GM12878 (cell line): ENCODE results near the gene GALC. TPM values are rescaled to one million over a fixed set of nuclear protein-coding genes. Genes with fewer than 3 reads are reported as not detected.

Experiments
- ATAC-seq: fragments of 200-7000 bp; cut with Tn5 transposase; 3 replicates; pipeline ENCODE4 v1.9.1; 2020; ENCODE audit warnings: mild to moderate bottlenecking, moderate library complexity
- BruUV-seq: library from RNA; stranded (reverse); fragments of 400-500 nt; replicated peaks from 2 replicates; lab custom pipeline; 2021; lab: Mats Ljungman, UMichigan
- CTCF ChIA-PET: fragments of 300-600 bp; sonication (Branson Sonifier 250); formaldehyde crosslinking; extraction: SDS; loops from one replicate; lab custom pipeline; 2021; ENCODE audit warnings: inconsistent platforms; lab: Yijun Ruan, JAX
- POLR2A ChIA-PET: fragments of 350-600 bp; formaldehyde crosslinking; extraction: SDS; loops from one replicate; lab custom pipeline; 2021; ENCODE audit warnings: inconsistent platforms; lab: Charles Lee
- RAD21 ChIA-PET: fragments of 300-600 bp; sonication (Branson Sonifier 250); formaldehyde crosslinking; loops from one replicate; lab custom pipeline; 2023; ENCODE audit warnings: antibody characterized with exemption; ENCODE audit not compliant: unreplicated experiment; lab: Charles Lee
- SMC1A ChIA-PET: fragments of 300-600 bp; sonication (Branson Sonifier 250); formaldehyde crosslinking; loops from one replicate; lab custom pipeline; 2023; ENCODE audit not compliant: unreplicated experiment, uncharacterized antibody; lab: Charles Lee
- DNase-seq: peaks from one replicate; pipeline ENCODE4 v3.0.0-alpha.2; 2011; ENCODE audit warnings: low read depth, low spot score
- FAIRE-seq: peaks from 3 replicates; lab custom pipeline; 2011; peaks lifted over from hg19 to GRCh38; lab: Jason Lieb, UNC
- H2AFZ ChIP-seq: 2 replicates; pipeline ENCODE4 v1.6.0; 2011; ENCODE audit warnings: low read depth, low read length, control low read depth; ENCODE audit not compliant: control insufficient read depth
- H3K27ac ChIP-seq: 2 replicates; pipeline ENCODE4 v1.5.1; 2011; ENCODE audit warnings: control low read depth; ENCODE audit not compliant: control insufficient read depth, insufficient read depth
- H3K27me3 ChIP-seq, 2 experiments: replicated peaks in 1 of 2; 2 replicates each; pipeline versions ENCODE4 v1.6.0 to v1.6.1; 2011; ENCODE audit warnings: low read length in 1 of 2; ENCODE audit not compliant: control insufficient read depth in 2 of 2, insufficient read depth in 2 of 2
- H3K36me3 ChIP-seq, 2 experiments: 2 replicates each; pipeline ENCODE4 v1.5.1; 2011; ENCODE audit warnings: low read length in 1 of 2; ENCODE audit not compliant: control insufficient read depth in 2 of 2, insufficient read depth in 2 of 2
- H3K4me1 ChIP-seq: 2 replicates; pipeline ENCODE4 v1.6.1; 2011; ENCODE audit warnings: mild to moderate bottlenecking, low read length, moderate library complexity, mixed read lengths; ENCODE audit not compliant: control insufficient read depth, insufficient read depth
- H3K4me2 ChIP-seq: 2 replicates; pipeline ENCODE4 v1.6.0; 2011; ENCODE audit warnings: control low read depth; ENCODE audit not compliant: control insufficient read depth, insufficient read depth
- H3K4me3 ChIP-seq: fragments of 200-600 bp; sonication (generic); 2 replicates; pipeline ENCODE4 v1.5.1; 2016
- H3K79me2 ChIP-seq: 2 replicates; pipeline ENCODE4 v1.6.0; 2011; ENCODE audit warnings: low read length; ENCODE audit not compliant: control insufficient read depth, insufficient read depth
- H3K9ac ChIP-seq: 2 replicates; pipeline ENCODE4 v1.8.0; 2011; ENCODE audit warnings: low read length, control low read depth, mixed read lengths; ENCODE audit not compliant: control insufficient read depth, insufficient read depth
- H3K9me3 ChIP-seq: replicated peaks from 3 replicates; pipeline ENCODE4 v1.5.1; 2011; ENCODE audit warnings: mild to moderate bottlenecking, low read length; ENCODE audit not compliant: control insufficient read depth, insufficient read depth
- H4K20me1 ChIP-seq: 2 replicates; pipeline ENCODE4 v1.6.0; 2011; ENCODE audit not compliant: control insufficient read depth, insufficient read depth
- E4F1 ChIP-seq: fragments of 450-650 bp; IDR thresholded peaks from 2 replicates; pipeline ENCODE4 v1.6.1; 2018; ENCODE audit warnings: borderline replicate concordance, mild to moderate bottlenecking; ENCODE audit not compliant: partially characterized antibody
- EP300 ChIP-seq, 2 experiments: fragments of 150-350 bp in 1 of 2; IDR thresholded peaks; 2 replicates each; pipeline ENCODE4 v1.6.1; 2011 to 2012; ENCODE audit warnings: low read depth in 2 of 2, low read length in 2 of 2, borderline replicate concordance in 1 of 2, improper control_type of control experiment in 1 of 2, inconsistent platforms in 1 of 2; ENCODE audit not compliant: control insufficient read depth in 1 of 2
- FOS ChIP-seq: IDR thresholded peaks from 3 replicates; pipeline ENCODE4 v1.6.1; 2011; ENCODE audit warnings: borderline replicate concordance; ENCODE audit not compliant: insufficient read length; ENCODE audit errors: extremely low read depth
- HDAC6 ChIP-seq: fragments of 200-600 bp; sonication (generic); IDR thresholded peaks from one replicate; pipeline ENCODE4 v1.8.0; 2017; ENCODE audit warnings: antibody characterized with exemption; ENCODE audit not compliant: unreplicated experiment
- IRF3 ChIP-seq: fragments of 450-650 bp; IDR thresholded peaks from 2 replicates; pipeline ENCODE4 v1.6.1; 2014; ENCODE audit warnings: mild to moderate bottlenecking
- MTA2 ChIP-seq: fragments of 450-650 bp; IDR thresholded peaks from 2 replicates; pipeline ENCODE4 v1.6.1; 2016; ENCODE audit warnings: low read depth, mild to moderate bottlenecking, moderate library complexity
- RELA ChIP-seq: fragments of 450-650 bp; IDR thresholded peaks from 2 replicates; pipeline ENCODE4 v1.8.0; 2014; ENCODE audit warnings: borderline replicate concordance; ENCODE audit not compliant: partially characterized antibody
- RELB ChIP-seq: fragments of 450-650 bp; IDR thresholded peaks from 2 replicates; pipeline ENCODE4 v1.6.1; 2017; ENCODE audit warnings: low read depth, mild to moderate bottlenecking, moderate library complexity
- SMAD1 ChIP-seq: fragments of 450-650 bp; IDR thresholded peaks from 2 replicates; pipeline ENCODE4 v1.6.1; 2018; ENCODE audit warnings: mild to moderate bottlenecking, low read depth; ENCODE audit not compliant: partially characterized antibody
- SP1 ChIP-seq: IDR thresholded peaks from one replicate; pipeline ENCODE4 v1.6.1; 2011; ENCODE audit warnings: low read depth, low read length
- WRNIP1 ChIP-seq: IDR thresholded peaks from 2 replicates; pipeline ENCODE4 v1.6.1; 2011; ENCODE audit warnings: low read depth, low read length, improper control_type of control experiment, borderline replicate concordance
- ZBED1 ChIP-seq: IDR thresholded peaks from 2 replicates; pipeline ENCODE4 v1.6.1; 2016; ENCODE audit warnings: borderline replicate concordance
- ZNF592 ChIP-seq: fragments of 450-650 bp; IDR thresholded peaks from 2 replicates; pipeline ENCODE4 v1.6.1; 2017; ENCODE audit warnings: mild to moderate bottlenecking, moderate library complexity
- WGBS: methylation state at CpG from one replicate; pipeline ENCODE4 v1.1.6; 2016; ENCODE audit warnings: low lambda C conversion rate; ENCODE audit not compliant: insufficient replicate concordance, insufficient coverage; ENCODE audit errors: missing lambda C conversion rate; 5-methylcytosine and 5-hydroxymethylcytosine counted together
- in situ Hi-C: fragments of 300-500 bp; cut with MboI; formaldehyde crosslinking; loops from 9 replicates; pipeline ENCODE4 v1.14.3; 2018; ENCODE audit warnings: mixed read lengths
- intact Hi-C: fragments of 100-400 bp; cut with micrococcal nuclease; formaldehyde crosslinking; loops from one replicate; pipeline ENCODE4 v1.14.2; 2022; ENCODE audit not compliant: unreplicated experiment
- polyA plus RNA-seq, 11 experiments: library from polyadenylated mRNA; depleted of rRNA in 4 of 11; unstranded in 6 of 11; stranded (reverse) in 5 of 11; fragments of >200 nt; fragmentation: Nextera tagmentation in 4 of 11; fragmentation: Illumina TruSeq in 1 of 11; extraction: Ambion mirVana in 4 of 11; extraction: Trizol in 1 of 11; gene quantifications; 1 replicate in 1 of 11; 2 replicates in 10 of 11; pipeline versions ENCODE4 v1.2.1 to v1.2.3, GENCODE V29; 2011 to 2016; ENCODE audit warnings: inconsistent platforms in 2 of 11, missing spikeins in 2 of 11, low read depth in 1 of 11
- total RNA-seq, 4 experiments: library from RNA; depleted of rRNA in 3 of 4; stranded (reverse); fragments of >200 nt in 3 of 4; fragmentation: Illumina TruSeq in 1 of 4; extraction: Trizol in 1 of 4; gene quantifications; 2 replicates each; pipeline versions ENCODE4 v1.2.1 to v1.2.3, GENCODE V29; 2013 to 2021

The GALC gene
- total and polyA plus RNA-seq, 10 of the 15 experiments (the other 5 are each of a cell fraction or from before 2014, with no cell fraction given) = 1.3 to 14.0 (median 4.5) TPM

- no peak overlapping the region for H3K4me2 ChIP-seq
- no TSS peak for BruUV-seq
- in situ Hi-C loops (no loop called here), intact Hi-C loops (no loop called here)
- H3K4me1 ChIP-seq = peaks cover 5% of the 10 kb centered on the region
- H2AFZ ChIP-seq = no peak overlapping the region
- H4K20me1 ChIP-seq = no peaks in the 10 kb centered on the region
- no peaks in the 10 kb centered on the region for H3K79me2 ChIP-seq
- SMC1A ChIA-PET = interaction anchor here (0.8 to 2.1 kb wide), 6 partner anchors 10 to 254 kb away, joined by 3 to 14 read pairs (median 6); no protein-coding TSS in a partner anchor
- ATAC-seq = no peak
- 57% methylated on average over 5 of the region's 5 CpGs for WGBS
- no peaks in the 10 kb centered on the region for H3K27me3 ChIP-seq
- no peaks in the 10 kb centered on the region for H3K9me3 ChIP-seq
- H3K27ac ChIP-seq = no peak overlapping the region
- RAD21 ChIA-PET = interaction anchor here (0.9 to 1.4 kb wide), 2 partner anchors 10 to 12 kb away, joined by 5 to 6 read pairs; no protein-coding TSS in a partner anchor
- no peak for DNase-seq
- FAIRE-seq = no peak
- H3K9ac ChIP-seq = no peak overlapping the region
- POLR2A ChIA-PET = interaction anchor here (0.6 kb wide), 1 partner anchor 77 kb away, joined by 4 read pairs; no protein-coding TSS in a partner anchor
- H3K4me3 ChIP-seq = no peak overlapping the region
- H3K36me3 ChIP-seq = no peaks in the 10 kb centered on the region
- CTCF ChIA-PET = interaction anchor here (0.6 to 3.9 kb wide), 9 partner anchors 9 to 254 kb away, joined by 3 to 29 read pairs (median 4); no protein-coding TSS in a partner anchor
- TF ChIP-seq E4F1 = no peak
- no peak for TF ChIP-seq ZNF592
- no peak for TF ChIP-seq WRNIP1
- TF ChIP-seq SMAD1 = no peak
- TF ChIP-seq FOS = no peak
- TF ChIP-seq SP1 = no peak
- no peak for TF ChIP-seq HDAC6
- no peak for TF ChIP-seq ZBED1
- TF ChIP-seq RELB = no peak
- no peak for TF ChIP-seq MTA2
- TF ChIP-seq EP300 (IDR thresholded peaks at IDR 0.05; ENCODE audit: borderline replicate concordance in 1 of 2, control insufficient read depth in 1 of 2, low read depth in 2 of 2, low read length in 2 of 2) = no peak
- TF ChIP-seq IRF3 = no peak
- TF ChIP-seq RELA = no peak
These were observed 57.7 kb downstream of the GALC start for GRCh38 chr14:87935081-87935828.
